ENCODE measurements around the gene MAPK10.

DNA sequence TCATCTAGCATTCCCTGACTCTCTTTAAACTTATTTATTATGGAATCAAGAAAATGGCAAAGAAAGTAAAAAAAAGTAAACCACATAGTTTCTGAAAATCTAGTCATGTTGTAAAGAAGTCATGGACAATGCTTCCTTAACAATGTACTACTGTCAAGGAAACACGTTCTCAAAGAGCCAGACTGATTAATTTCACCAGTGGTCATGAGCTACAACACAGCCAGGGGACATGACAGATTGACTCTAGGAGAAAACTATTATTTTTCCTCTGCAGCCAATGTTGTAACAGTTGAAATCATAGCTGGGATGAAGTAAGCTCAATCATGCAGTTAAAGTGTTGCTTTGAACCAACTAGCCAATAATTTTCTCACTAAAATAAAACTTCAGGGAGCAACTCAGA is 109.2 kb downstream of the MAPK10 start:
- TF ChIP-seq, protein P1, sequence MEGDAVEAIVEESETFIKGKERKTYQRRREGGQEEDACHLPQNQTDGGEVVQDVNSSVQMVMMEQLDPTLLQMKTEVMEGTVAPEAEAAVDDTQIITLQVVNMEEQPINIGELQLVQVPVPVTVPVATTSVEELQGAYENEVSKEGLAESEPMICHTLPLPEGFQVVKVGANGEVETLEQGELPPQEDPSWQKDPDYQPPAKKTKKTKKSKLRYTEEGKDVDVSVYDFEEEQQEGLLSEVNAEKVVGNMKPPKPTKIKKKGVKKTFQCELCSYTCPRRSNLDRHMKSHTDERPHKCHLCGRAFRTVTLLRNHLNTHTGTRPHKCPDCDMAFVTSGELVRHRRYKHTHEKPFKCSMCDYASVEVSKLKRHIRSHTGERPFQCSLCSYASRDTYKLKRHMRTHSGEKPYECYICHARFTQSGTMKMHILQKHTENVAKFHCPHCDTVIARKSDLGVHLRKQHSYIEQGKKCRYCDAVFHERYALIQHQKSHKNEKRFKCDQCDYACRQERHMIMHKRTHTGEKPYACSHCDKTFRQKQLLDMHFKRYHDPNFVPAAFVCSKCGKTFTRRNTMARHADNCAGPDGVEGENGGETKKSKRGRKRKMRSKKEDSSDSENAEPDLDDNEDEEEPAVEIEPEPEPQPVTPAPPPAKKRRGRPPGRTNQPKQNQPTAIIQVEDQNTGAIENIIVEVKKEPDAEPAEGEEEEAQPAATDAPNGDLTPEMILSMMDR (IDR thresholded peaks at IDR 0.05) = no peak
- no peak for TF ChIP-seq POLR2A (IDR thresholded peaks at IDR 0.05)
